HepG2 (cell line): ENCODE data around the gene RNF150.

Experiments used
- AGO1 ChIP-seq: fragments of 200-400 bp; formaldehyde crosslinking; IDR thresholded peaks from 2 replicates; pipeline ENCODE4 v1.6.1; 2017; ENCODE audit warnings: mild to moderate bottlenecking, low read depth, low read length, moderate library complexity; ENCODE audit not compliant: poor library complexity, severe bottlenecking
- AKAP8 ChIP-seq: sonication (generic); formaldehyde crosslinking; IDR thresholded peaks from 2 replicates; pipeline ENCODE4 v1.5.1; 2020; ENCODE audit warnings: mild to moderate bottlenecking, missing genetic modification reagents
- EZH2 ChIP-seq: conservative IDR thresholded peaks from 2 replicates; pipeline ENCODE4 v1.6.1; 2012; ENCODE audit warnings: mild to moderate bottlenecking, low read depth, low read length, moderate library complexity
- HDAC6 ChIP-seq: fragments of 200-600 bp; sonication (generic); IDR thresholded peaks from 2 replicates; pipeline ENCODE4 v1.7.0; 2017; ENCODE audit warnings: mild to moderate bottlenecking, antibody characterized with exemption, low read length, low read depth
- HNRNPUL1 ChIP-seq: fragments of 200-400 bp; formaldehyde crosslinking; IDR thresholded peaks from 2 replicates; pipeline ENCODE4 v1.6.1; 2017; ENCODE audit warnings: low read depth, mild to moderate bottlenecking, low read length, moderate library complexity
- IRF1 ChIP-seq: sonication (generic); formaldehyde crosslinking; IDR thresholded peaks from 2 replicates; pipeline ENCODE4 v1.4.0; 2020; ENCODE audit warnings: low read depth, mild to moderate bottlenecking, missing genetic modification reagents
- MAFF ChIP-seq: IDR thresholded peaks from 2 replicates; pipeline ENCODE4 v1.6.1; 2011; ENCODE audit warnings: low read depth, low read length, improper control_type of control experiment
- NFYB ChIP-seq: sonication (generic); formaldehyde crosslinking; IDR thresholded peaks from 2 replicates; pipeline ENCODE4 v1.4.0; 2020; ENCODE audit warnings: missing genetic modification reagents
- SMC3 ChIP-seq: IDR thresholded peaks from 2 replicates; pipeline ENCODE4 v1.6.1; 2011; ENCODE audit warnings: low read length, improper control_type of control experiment
- SUZ12 ChIP-seq: fragments of 150-350 bp; IDR thresholded peaks from 2 replicates; pipeline ENCODE4 v1.6.1; 2014; ENCODE audit warnings: low read depth, low read length
- TARDBP ChIP-seq: sonication (generic); formaldehyde crosslinking; IDR thresholded peaks from 2 replicates; pipeline ENCODE4 v1.8.0; 2022; ENCODE audit warnings: mild to moderate bottlenecking, missing genetic modification reagents
- TF ChIP-seq, protein P1 (sequence below), 2 experiments: sonication (generic) in 1 of 2; formaldehyde crosslinking in 1 of 2; IDR thresholded peaks; 2 replicates each; pipeline versions ENCODE4 v1.5.1 to v1.6.1; 2011 to 2020; ENCODE audit warnings: borderline replicate concordance in 1 of 2, low read depth in 1 of 2, low read length in 1 of 2, mild to moderate bottlenecking in 1 of 2, missing genetic modification reagents in 1 of 2, moderate library complexity in 1 of 2
- TF ChIP-seq, protein P2 (sequence below): sonication (generic); formaldehyde crosslinking; conservative IDR thresholded peaks from 2 replicates; pipeline ENCODE4 v1.8.1; 2023; ENCODE audit warnings: missing genetic modification reagents
- TF ChIP-seq, protein P3 (sequence below): sonication (generic); formaldehyde crosslinking; IDR thresholded peaks from 2 replicates; pipeline ENCODE4 v1.5.0; 2020; ENCODE audit warnings: mild to moderate bottlenecking, missing genetic modification reagents, moderate library complexity

DNA sequence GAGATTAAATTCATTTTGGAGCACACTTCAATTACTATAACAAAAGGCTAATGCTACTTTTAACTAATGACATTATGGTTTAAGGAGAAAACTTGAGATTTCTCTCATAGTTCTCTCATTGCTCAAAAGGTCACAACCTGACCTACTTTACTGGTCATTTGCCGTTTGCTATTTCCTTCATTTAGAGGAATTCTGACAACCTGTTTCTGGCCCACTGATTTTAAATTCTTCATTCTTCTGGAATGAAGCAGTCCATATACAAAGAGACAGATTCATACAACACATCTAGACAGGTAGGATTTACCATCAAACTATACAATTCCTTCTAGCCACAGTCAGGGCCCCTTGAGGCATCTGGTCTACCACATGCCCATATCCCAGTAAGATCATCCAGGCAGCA lies 14.2 kb downstream of the RNF150 start:
- TF ChIP-seq IRF1 (CRISPR knock-in tag) (no peak), MAFF (no peak), TARDBP (CRISPR knock-in tag) (no peak), AKAP8 (CRISPR knock-in tag) (no peak), SUZ12 (no peak), SMC3 (no peak), AGO1 (no peak), EZH2 (no peak), HDAC6 (no peak), HNRNPUL1 (no peak), NFYB (CRISPR knock-in tag) (no peak)
- TF ChIP-seq, protein P1, sequence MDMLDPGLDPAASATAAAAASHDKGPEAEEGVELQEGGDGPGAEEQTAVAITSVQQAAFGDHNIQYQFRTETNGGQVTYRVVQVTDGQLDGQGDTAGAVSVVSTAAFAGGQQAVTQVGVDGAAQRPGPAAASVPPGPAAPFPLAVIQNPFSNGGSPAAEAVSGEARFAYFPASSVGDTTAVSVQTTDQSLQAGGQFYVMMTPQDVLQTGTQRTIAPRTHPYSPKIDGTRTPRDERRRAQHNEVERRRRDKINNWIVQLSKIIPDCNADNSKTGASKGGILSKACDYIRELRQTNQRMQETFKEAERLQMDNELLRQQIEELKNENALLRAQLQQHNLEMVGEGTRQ (IDR thresholded peaks at IDR 0.05; ENCODE audit: low read depth, low read length) = no peak
- TF ChIP-seq, protein P1 (CRISPR knock-in tag; IDR thresholded peaks at IDR 0.05; ENCODE audit: borderline replicate concordance) = no peak
- TF ChIP-seq, protein P2, sequence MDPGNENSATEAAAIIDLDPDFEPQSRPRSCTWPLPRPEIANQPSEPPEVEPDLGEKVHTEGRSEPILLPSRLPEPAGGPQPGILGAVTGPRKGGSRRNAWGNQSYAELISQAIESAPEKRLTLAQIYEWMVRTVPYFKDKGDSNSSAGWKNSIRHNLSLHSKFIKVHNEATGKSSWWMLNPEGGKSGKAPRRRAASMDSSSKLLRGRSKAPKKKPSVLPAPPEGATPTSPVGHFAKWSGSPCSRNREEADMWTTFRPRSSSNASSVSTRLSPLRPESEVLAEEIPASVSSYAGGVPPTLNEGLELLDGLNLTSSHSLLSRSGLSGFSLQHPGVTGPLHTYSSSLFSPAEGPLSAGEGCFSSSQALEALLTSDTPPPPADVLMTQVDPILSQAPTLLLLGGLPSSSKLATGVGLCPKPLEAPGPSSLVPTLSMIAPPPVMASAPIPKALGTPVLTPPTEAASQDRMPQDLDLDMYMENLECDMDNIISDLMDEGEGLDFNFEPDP (CRISPR knock-in tag) = no peak
- TF ChIP-seq, protein P3, sequence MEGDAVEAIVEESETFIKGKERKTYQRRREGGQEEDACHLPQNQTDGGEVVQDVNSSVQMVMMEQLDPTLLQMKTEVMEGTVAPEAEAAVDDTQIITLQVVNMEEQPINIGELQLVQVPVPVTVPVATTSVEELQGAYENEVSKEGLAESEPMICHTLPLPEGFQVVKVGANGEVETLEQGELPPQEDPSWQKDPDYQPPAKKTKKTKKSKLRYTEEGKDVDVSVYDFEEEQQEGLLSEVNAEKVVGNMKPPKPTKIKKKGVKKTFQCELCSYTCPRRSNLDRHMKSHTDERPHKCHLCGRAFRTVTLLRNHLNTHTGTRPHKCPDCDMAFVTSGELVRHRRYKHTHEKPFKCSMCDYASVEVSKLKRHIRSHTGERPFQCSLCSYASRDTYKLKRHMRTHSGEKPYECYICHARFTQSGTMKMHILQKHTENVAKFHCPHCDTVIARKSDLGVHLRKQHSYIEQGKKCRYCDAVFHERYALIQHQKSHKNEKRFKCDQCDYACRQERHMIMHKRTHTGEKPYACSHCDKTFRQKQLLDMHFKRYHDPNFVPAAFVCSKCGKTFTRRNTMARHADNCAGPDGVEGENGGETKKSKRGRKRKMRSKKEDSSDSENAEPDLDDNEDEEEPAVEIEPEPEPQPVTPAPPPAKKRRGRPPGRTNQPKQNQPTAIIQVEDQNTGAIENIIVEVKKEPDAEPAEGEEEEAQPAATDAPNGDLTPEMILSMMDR (CRISPR knock-in tag) = no peak
